ENCODE results near the gene SUPT3H. TPM values are rescaled to one million over a fixed set of nuclear protein-coding genes. Genes with fewer than 3 reads are reported as not detected.

SUPT3H gene
- total RNA-seq, 2 donors from 2014 or later, result 2.0 to 2.8 TPM

DNA sequence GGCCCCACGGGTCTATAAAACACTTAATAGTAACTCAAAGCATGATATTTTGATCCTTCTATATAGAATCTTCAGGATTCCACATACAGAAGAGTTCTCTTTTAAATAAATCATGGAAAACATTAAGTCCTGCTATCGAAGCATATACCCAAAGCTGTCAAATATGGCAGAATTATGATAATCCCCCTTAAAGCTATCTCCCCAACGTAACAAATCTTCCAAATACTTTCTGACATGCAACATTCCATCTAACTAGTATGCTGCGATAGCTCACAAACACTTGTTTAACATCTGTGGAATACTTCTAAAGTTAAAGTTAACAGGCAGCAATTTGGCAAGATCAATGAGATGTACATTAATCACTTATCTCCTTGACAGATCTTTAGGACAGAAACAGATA is 420.6 kb downstream of the SUPT3H start:
- DNase-seq (no peak), ATAC-seq (no peak)
- intact Hi-C loops (cut with DNase I, micrococcal nuclease), result no loop called here

DNA sequence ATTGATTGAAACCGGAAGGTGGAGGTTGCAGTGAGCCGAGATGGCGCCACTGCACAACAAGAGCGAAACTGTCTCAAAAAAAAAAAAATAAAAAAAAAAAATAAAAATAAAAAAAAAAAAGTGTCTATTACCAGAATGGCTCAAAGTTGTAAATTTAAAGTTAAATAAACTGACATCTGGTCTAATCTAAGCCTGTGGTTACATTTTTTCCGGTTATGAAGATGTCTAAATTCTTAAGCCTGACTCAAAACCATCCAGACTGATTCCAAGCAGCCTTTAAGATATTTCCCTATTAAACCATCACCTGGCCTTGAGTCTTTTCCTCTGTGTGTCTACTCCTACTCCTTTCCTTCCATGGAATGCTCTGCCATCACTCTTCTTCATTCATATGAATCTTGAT is 421.3 kb downstream of the SUPT3H start:
- ATAC-seq (no peak), DNase-seq (no peak)
- intact Hi-C loops (cut with DNase I, micrococcal nuclease), result no loop called here

DNA sequence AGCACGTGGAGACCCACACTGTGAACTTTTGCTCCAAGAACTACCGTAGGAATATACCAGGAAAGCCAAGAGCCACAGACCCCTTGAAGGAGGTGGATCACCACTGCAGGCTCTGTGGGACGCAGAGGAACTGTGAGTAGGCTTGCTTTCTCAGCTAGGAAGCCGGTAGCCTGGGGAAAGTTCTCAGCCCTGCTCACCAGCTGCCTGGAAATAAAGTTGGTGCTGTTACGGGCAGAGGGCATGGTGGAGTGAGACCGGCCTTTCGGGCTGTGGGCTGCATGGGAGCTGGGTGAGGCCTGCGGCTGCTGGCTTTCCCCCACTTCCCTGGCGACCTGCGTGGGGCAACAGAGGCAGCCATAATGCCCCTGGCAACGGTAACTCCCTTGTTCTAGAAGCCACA is 422.6 kb downstream of the SUPT3H start:
- intact Hi-C loops (cut with DNase I, micrococcal nuclease), result no loop called here
- ATAC-seq (no peak), DNase-seq (no peak)

DNA sequence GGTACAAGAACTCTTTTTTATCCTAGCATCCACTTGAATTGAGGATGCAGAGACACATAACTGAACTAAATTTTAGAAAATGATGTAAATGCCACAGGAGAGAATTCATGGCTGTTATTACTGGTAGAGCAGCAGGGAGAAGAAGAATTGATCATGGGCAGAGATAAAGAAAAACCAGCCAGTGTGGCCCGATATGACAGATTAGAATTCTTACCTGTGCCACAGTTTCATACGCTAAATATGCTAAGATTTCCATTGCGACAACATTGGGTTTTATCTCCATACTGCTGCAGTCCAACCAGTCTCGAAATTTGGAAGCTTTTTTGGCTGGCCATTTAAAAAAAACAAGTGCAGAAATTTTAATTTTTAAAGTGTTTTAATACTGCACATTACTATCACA is 423.5 kb downstream of the SUPT3H start:
- ATAC-seq (no peak), DNase-seq (no peak)
- intact Hi-C loops (cut with DNase I, micrococcal nuclease), result no loop called here

DNA sequence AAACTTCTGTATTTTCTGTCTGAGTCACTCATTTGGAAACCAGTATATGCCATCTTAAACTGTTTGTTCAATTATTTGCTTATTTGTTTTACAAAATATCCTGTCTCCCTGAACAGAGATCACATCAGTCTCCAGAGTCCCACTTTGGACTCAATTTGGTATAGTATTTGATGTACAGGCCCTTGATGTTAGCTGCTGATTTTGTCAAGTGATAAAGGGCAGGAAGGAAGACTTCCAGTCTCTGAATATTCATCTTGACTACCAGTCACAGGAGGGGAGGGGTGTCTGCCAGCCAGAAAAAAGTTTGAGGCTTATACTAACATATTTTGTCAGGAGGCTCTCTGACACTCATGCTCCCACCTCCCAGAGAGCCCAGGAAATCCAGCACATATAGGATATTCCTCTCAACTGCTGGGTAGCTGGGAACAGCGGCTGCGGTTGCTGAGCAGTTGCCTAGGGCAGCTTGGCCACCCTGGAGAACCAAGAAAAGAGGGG is 426.4 kb downstream of the SUPT3H start:
- intact Hi-C loops (cut with DNase I, micrococcal nuclease), result no loop called here
- ATAC-seq, result no peak
- DNase-seq, result no peak

DNA sequence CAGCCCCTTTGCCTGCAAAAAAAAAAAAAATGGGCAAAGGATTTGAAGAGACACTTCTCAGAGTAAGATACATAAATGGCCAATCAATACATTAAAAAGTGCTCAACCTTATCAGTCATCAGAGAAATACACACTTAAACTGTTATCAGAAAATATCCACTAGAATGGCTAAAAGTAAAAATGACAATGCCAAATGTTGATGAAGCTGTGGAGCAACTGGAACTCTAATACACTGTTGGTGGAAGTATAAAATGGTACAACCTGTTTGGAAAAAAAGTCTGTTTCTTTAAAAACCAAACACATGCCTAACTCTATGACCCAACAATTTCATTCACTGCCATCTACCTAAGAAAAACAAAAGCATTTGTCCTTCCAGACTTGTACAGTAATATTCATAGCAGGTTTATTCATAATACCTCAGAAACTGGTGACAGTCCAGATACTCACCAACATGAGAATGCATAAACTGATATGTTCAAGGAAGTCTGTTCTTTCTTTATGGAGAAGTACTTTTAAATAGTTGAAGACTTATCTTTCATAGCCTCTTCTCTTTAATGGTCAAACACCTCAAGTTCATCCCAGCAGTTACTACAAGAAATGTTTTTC is 428.0 kb downstream of the SUPT3H start:
- intact Hi-C loops (cut with DNase I, micrococcal nuclease), result no loop called here
- DNase-seq, result no peak
- no peak for ATAC-seq

DNA sequence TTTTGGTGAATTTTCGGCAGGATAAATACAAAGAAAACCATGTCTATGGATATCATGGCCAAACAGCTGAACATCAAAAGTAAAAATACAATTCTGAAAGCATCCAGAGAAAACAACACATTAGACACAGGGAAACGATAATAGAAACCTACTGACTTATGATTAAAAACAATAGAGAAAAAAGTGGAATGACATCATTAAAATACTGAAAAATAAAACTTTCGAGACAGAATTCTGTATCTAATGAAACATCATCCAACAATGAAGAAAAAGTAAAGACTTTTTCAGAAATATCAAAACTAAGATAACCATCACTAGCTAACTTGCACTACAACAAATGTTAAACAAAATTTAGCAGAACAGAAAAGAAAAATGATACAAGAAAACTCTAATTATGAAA is 434.2 kb downstream of the SUPT3H start:
- ATAC-seq, result no peak
- intact Hi-C loops (cut with DNase I, micrococcal nuclease), result no loop called here
- DNase-seq, result no peak

DNA sequence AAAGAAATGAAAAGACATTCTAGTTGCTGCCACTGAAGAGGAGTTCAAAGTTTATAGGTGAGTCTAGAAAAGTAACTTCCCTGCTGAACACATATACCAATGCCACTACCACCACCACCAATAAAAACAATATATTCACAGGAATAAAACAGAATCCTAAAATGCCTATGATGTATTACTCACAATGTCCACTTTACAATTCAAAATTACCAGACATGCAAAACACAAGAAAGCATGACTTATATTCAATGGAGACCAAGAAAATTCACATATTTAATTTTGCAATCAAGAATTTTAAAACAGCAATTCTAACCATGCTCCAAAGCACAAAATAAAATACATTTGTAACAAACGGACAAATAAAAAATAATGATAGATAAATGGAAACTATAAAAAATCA is 434.9 kb downstream of the SUPT3H start:
- intact Hi-C loops (cut with DNase I, micrococcal nuclease), result no loop called here

DNA sequence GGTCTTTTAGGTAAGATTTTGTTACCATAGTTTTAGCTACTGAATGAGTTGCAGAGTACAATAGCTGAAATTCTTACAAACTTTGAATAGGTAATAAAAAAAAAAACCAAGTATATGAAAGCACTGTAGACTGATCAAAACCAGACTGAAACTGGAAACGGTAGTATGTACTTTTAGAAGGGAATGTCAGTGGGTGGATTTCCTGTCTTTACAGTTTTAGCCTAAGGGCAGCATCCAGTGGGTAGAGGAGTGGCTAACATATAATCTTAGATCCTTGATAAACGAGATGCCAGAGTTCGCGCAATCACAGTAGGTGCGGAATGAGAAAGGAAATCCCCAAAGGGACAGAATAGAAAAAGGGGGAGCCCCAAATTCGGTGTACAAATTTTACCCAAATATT is 435.5 kb downstream of the SUPT3H start:
- DNase-seq (no peak), ATAC-seq (no peak)
- intact Hi-C loops (cut with DNase I, micrococcal nuclease), result no loop called here

More for the DNA sequence above, 434.9 kb downstream of the SUPT3H start:
- no peak for ATAC-seq
- no peak for DNase-seq

DNA sequence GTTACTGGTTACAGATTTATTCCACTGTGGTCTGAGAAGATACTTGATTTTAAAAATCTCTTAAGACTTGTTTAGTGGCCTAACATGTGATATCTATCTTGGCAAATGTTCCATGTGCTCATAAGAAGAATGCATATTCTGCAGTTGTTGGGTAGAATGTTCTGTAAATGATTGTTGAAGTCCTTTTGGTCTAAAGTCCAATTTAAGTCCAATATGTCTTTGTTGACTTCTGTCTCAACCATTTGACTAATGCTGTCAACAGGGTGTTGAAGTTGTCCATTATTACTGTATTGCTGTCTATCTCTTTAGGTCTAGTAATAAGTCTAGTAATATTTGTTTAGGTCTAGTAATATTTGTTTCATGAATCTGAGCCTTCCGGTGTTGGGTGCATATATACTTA is 437.4 kb downstream of the SUPT3H start:
- intact Hi-C loops (cut with DNase I, micrococcal nuclease), result no loop called here
- peak; percentile 42 for ATAC-seq
- DNase-seq, result no peak

DNA sequence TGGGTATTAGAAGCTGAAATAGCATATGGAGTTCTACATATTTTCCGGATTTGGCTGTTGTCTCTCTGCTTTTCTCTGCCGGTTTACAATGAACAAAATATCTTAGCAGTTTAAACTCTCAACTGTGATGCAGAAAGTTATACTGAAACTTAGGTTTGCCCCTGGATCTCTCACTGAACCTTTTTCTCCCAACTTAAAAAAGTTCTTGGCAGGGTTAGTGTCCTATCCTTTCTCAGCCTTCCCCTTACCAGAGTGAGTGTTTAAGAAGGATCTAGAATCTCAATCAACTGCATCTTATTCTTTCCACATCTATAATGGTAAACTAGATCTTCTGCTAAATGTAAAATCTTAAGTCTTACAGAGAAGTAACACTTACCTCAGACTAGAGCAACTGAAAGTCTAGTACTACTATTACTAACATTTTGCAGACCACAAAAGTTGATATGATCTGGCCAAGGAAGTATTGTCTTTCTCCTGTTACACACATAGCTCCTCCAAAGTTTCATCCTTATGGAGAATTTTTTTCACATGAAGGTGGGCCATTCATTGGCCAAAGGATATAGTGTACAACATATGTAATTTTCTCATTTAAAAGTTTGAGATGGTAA is 441.9 kb downstream of the SUPT3H start:
- no peak for ATAC-seq
- intact Hi-C loops (cut with DNase I, micrococcal nuclease), result no loop called here
- DNase-seq, result no peak

DNA sequence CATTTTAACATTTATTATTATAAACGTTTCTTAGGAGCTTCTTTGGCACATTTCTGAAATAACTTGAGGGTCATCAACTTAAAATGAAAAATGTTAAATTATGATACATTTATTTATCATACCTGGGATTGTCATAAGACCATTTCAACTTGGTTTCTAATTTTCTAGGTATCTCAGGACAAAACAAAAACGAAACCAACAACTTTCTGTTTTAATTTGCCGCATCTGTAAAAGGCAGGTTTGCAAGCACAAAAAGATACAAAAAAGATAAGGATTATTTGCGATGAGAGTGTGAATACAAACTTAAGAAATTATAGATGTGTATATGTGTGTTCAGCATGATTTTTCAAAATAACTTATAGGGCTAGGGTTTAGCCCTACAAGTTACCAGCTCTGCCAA is 444.6 kb downstream of the SUPT3H start:
- intact Hi-C loops (cut with DNase I, micrococcal nuclease), result no loop called here
- DNase-seq (no peak), ATAC-seq (no peak)

DNA sequence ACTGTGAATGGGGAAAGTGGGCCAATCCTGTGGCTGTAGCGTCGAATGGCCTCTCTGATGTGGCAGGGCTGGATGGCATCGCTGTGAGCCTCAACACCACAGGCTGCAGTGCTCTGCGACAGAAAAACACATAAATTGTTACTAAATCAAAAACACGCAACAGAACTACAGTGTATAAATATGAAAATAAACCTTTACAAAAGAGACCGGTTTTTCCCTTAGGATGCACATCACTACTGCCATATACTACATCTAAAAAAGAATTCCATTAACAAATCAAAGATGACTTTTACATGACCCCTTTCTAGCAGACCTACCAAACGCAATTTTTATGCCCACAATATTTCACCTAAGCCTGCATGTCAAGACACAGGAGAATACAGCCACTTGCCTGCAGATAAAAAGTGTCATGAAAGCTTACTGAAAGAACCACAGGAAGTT is 445.1 kb downstream of the SUPT3H start:
- intact Hi-C loops (cut with DNase I, micrococcal nuclease), result no loop called here
- DNase-seq (no peak), ATAC-seq (no peak)

DNA sequence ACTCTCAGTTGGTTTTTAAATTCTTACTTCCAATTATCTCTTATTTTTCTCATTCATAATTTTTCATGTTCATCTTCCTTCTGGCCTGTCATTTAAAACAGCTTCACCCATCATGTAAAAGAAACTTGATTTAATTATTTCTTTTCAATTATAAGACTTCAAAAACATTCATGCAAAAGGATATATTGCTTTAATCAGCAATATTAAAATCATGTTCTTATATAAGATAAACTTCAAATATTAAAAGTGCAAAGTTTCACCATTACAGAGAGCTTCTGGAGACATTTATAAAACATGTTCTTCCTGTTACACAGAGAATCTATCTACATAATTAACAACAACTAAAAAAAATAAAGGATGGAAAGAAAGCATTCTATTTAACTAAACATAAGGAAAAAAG is 446.3 kb downstream of the SUPT3H start:
- ATAC-seq, result no peak
- DNase-seq, result no peak
- intact Hi-C loops (cut with DNase I, micrococcal nuclease), result no loop called here

DNA sequence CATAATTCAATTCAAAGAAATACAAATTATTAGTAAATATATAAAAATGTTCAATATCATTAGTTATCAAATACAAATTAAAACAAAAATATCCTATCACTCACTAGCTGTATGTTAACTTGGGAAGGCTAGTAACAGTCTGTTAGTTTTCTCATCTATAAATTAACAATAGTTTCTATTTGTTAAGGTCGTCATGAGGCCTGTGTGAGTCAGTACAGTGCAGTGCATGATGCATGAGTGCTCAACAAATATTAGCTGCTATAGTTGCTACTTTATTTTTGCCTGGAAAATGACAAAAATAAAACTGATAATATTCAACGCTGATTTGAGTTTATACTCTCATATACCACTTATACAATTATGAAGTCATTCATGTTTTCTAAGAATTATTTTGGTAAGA is 451.2 kb downstream of the SUPT3H start:
- ATAC-seq (no peak), DNase-seq (no peak)
- intact Hi-C loops (cut with DNase I, micrococcal nuclease), result no loop called here

DNA sequence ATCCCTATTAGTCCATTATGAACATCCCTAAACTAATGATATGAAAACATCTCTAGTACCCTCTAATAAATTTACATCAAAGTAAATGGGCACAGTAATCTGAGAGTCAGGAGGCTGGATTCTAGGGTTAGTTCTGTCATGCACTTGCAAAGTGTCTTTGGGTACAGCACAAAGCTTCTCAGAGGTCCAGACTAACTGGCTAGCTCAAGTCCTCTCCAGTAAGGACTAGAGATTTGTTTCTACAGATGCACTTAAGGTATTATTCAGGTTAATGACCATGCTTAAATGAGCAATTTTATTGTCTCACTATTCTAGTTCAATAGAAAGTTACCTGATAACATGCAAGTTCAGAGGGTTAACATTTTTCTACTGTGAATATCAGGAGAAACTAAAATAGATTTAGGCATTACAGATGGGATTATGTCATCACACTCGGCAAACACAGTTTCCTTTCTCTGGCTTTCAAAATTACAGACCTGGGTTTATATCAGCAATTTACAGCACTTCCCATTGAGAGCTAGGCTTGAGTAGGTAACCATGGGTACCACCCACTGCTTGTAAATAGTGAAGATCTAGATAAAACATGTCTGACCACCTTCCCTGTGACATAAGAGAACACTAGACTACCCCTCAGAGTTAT is 452.5 kb downstream of the SUPT3H start:
- ATAC-seq, result no peak
- intact Hi-C loops (cut with DNase I, micrococcal nuclease), result no loop called here
- no peak for DNase-seq

DNA sequence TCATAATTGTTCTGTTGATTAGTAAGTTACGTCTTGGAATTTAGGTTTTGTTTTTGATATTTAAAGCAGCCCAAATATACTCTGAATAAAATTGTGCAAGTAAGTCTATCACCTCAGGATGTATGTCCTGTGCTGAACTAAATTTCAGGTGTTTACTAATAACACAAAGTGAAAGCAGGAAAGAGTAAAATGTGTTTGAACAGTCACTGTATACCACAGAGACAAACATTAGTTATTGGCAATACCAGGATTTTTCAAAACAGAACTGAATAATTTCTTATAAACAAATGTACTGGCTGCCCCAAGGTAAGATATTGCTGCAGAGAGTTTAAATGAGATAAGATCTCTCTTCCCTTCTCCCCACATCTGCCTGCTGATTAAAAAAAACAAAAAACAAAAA is 454.3 kb downstream of the SUPT3H start:
- intact Hi-C loops (cut with DNase I, micrococcal nuclease), result no loop called here
- DNase-seq (no peak), ATAC-seq (no peak)

DNA sequence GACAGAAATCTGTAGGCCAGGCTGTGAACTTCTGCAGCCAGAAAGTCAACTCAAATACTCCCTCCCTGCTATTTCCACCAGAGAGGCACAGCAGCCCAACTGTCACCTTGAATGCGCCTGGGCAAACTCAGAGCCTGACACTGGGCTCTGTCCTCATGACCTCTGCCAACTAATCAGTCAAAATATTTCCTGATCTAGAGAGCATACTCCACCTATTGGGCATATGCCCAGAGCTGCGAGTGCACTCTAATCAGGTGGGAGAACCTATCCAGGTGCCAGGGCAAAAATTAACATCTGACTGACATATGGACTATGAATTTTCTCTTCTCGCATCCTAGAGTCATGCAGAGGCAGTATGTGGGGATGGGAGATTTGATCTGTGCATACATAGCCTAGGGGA is 455.9 kb downstream of the SUPT3H start:
- DNase-seq, result no peak
- intact Hi-C loops (cut with DNase I, micrococcal nuclease), result no loop called here
- no peak for ATAC-seq

DNA sequence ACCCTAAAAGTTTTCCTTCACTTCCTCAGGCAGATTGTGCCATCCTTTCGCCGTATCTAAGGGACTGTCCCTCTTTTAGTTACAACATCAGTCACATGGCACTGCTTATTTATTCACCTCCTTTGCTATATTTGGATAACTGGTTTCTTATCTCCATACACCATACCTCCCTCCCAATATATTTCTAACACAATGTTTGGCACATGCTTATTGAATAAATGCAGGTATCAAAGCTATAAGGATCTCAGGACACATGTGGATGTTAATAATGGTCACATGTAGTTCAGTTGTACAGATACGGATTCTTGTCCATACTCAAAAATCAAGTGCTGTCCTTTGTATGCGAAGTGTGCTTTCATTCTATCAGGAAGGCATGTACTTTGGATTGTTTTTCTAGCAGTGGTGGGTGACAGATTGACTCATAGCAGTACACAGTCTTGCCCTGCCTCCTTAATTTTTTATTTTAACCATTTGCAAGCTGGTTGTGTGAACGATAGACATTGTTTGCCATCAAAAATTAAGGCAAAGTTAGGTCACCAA is 456.7 kb downstream of the SUPT3H start:
- DNase-seq (no peak), ATAC-seq (no peak)
- intact Hi-C loops (cut with DNase I, micrococcal nuclease), result no loop called here

DNA sequence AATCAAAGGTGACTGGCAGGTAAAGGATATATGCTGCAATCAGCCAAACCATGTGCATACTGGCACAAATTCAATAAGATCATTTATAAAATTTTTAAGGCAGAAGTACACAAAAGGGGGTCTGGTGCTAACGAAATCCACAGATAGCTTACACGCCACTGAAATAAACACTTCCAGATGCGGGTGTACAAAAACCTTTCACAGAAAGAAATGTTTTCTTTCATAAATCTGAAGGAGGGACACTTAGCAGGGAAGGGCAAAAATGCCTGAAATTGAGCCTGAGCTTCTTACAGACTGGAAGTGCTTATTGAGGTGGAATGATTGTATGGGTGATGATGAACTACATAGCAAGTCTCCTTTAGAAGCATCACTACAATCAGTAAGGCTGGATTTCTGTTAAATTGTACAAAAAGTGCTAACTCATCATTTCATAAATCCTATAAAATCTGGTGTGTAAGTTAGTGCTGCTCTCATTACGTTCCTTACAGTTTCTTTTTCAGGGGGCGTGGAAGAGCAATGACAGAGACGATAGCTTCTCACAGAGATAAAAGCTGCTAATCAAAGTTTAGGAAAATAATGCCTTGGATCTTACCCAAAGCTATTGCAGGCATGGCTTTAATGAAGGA is 458.9 kb downstream of the SUPT3H start:
- no peak for ATAC-seq
- intact Hi-C loops (cut with DNase I, micrococcal nuclease), result no loop called here
- no peak for DNase-seq
